Progenitor cell of endocrine pancreas (in vitro differentiated cells): ENCODE data around the gene ZNF284. TPM values are rescaled to one million over a fixed set of nuclear protein-coding genes. Genes with fewer than 3 reads are reported as not detected.

Experiments
- DNase-seq: peaks from one replicate; pipeline ENCODE4 v3.0.0; 2021; ENCODE audit warnings: low spot score; ENCODE audit not compliant: unreplicated experiment
- H3K27ac Mint-ChIP-seq: 2 replicates; pipeline ENCODE4 v1.8.0; 2021; ENCODE audit warnings: mild to moderate bottlenecking, moderate library complexity, mixed read lengths
- H3K27me3 Mint-ChIP-seq: 2 replicates; pipeline ENCODE4 v1.8.0; 2021; ENCODE audit warnings: mixed read lengths
- H3K36me3 Mint-ChIP-seq: 2 replicates; pipeline ENCODE4 v1.8.0; 2022; ENCODE audit warnings: mixed read lengths; ENCODE audit not compliant: insufficient read depth
- H3K4me1 Mint-ChIP-seq: 2 replicates; pipeline ENCODE4 v1.8.0; 2021; ENCODE audit warnings: low read depth, mixed read lengths
- H3K4me3 Mint-ChIP-seq: 2 replicates; pipeline ENCODE4 v1.8.0; 2021; ENCODE audit warnings: low read depth, mild to moderate bottlenecking, moderate library complexity, mixed read lengths
- H3K9me3 Mint-ChIP-seq: 2 replicates; pipeline ENCODE4 v1.8.0; 2021; ENCODE audit warnings: low read depth, mixed read lengths
- long read RNA-seq: library from polyadenylated mRNA; unstranded; transcript quantifications from one replicate; pipeline ENCODE4 v2.0.0, GENCODE V29; 2020
- total RNA-seq: library from RNA; stranded (reverse); gene quantifications from 2 replicates; pipeline ENCODE4 v1.2.1, GENCODE V29; 2021
- TF ChIP-seq, protein P1 (sequence below): fragments of 200-600 bp; sonication (generic); IDR thresholded peaks from one replicate; pipeline ENCODE4 v1.5.0; 2021; ENCODE audit warnings: antibody characterized with exemption, mild to moderate bottlenecking; ENCODE audit not compliant: unreplicated experiment

ZNF284 gene
- 5.7 and 5.9 TPM in 2 replicates for total RNA-seq
- long read RNA-seq, full-length matches to known transcripts, result 9 of 9 reads
- long read RNA-seq, partial matches to known transcripts, result 0 of 9 reads
- long read RNA-seq, other reads (novel, unspliced or antisense), result 0 of 9 reads

DNA sequence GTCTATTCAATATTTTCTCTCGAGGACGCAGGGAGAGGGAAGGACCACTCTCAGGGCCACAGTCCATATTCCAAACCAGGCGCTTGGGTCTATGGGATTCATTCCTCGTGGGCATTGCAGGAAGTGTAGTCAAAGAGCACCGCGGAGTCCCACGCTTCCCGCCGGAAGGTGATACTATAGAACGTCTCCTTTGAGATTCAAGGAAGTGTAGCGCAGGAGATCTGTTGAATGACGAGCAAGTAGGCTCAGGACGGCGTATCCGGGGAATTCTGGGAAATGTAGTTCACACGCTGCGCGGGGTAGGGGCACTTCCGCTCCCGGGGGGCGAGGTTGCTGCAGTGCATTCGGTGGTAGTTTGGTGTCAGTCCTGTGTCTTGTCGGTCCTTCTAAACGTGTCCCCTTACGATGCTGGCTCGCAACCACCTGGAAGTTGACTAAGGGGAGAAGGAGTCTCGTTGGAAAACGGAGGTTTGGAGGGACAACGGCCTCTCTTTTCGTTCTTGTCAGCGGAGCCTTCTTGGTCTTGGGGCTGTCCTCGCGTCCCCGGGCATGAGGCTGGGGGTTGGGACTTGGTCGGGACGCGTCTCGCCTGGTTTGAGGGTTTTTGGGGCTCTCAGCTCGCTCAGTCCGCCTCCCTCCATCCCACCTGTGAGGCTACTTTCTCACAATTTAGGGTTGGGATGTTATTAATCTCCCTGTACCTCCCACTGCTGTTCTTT lies at the start of gene ZNF284:
ZNF284 (plus strand) TSS at position 336 of the 719 bp plus-strand sequence. CDS start 4,231 bp downstream, outside the sequence.
- TF ChIP-seq, protein P1, sequence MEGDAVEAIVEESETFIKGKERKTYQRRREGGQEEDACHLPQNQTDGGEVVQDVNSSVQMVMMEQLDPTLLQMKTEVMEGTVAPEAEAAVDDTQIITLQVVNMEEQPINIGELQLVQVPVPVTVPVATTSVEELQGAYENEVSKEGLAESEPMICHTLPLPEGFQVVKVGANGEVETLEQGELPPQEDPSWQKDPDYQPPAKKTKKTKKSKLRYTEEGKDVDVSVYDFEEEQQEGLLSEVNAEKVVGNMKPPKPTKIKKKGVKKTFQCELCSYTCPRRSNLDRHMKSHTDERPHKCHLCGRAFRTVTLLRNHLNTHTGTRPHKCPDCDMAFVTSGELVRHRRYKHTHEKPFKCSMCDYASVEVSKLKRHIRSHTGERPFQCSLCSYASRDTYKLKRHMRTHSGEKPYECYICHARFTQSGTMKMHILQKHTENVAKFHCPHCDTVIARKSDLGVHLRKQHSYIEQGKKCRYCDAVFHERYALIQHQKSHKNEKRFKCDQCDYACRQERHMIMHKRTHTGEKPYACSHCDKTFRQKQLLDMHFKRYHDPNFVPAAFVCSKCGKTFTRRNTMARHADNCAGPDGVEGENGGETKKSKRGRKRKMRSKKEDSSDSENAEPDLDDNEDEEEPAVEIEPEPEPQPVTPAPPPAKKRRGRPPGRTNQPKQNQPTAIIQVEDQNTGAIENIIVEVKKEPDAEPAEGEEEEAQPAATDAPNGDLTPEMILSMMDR, result no peak
- Mint-ChIP-seq H3K27me3 (no peaks in the 10 kb centered on the region), H3K9me3 (peaks cover 30% of the 10 kb centered on the region), H3K36me3 (peaks cover 29% of the 10 kb centered on the region), H3K4me3 (peak within 1 kb of the TSS; percentile 93), H3K4me1 (peaks cover 16% of the 10 kb centered on the region), H3K27ac (peak within 1 kb of the TSS; percentile 93)
- peak; percentile 58 for DNase-seq

- H3K4me1 Mint-ChIP-seq, result peaks cover 15% of the 10 kb centered on the region
These were observed 47.1 kb upstream of the ZNF284 start for GRCh38 chr19:44024900-44025216.

GRCh38 chr19:44025217-44025936 lies 46.6 kb upstream of the ZNF284 start, which contains the start of gene ZNF222:
ZNF222 (plus strand) TSS chr19:44025379; CDS start chr19:44025437, 58 bp downstream.
- peaks cover 19% of the 10 kb centered on the region for H3K9me3 Mint-ChIP-seq
- TF ChIP-seq, protein P1, result no peak
- H3K27me3 Mint-ChIP-seq, result peaks cover 18% of the 10 kb centered on the region
- peaks cover 41% of the 10 kb centered on the region for H3K36me3 Mint-ChIP-seq
- peak within 1 kb of the TSS; percentile 98 for H3K27ac Mint-ChIP-seq
- H3K4me1 Mint-ChIP-seq, result peaks cover 15% of the 10 kb centered on the region
- H3K4me3 Mint-ChIP-seq, result peak within 1 kb of the TSS; percentile 98
- peak; percentile 43 for DNase-seq

More at GRCh38 chr19:44024900-44025216, 47.1 kb upstream of the ZNF284 start:
- Mint-ChIP-seq H3K9me3 (peaks cover 14% of the 10 kb centered on the region), H3K36me3 (peaks cover 36% of the 10 kb centered on the region), H3K27ac (peak overlapping the region; percentile 98), H3K4me3 (peak overlapping the region; percentile 98), H3K27me3 (peaks cover 24% of the 10 kb centered on the region)
- TF ChIP-seq, protein P1, result no peak
- no peak for DNase-seq

- TF ChIP-seq, protein P1, result no peak
- DNase-seq, result no peak
- Mint-ChIP-seq H3K4me3 (peak overlapping the region; percentile 98), H3K27ac (no peak overlapping the region), H3K36me3 (peaks cover 53% of the 10 kb centered on the region), H3K9me3 (peaks cover 25% of the 10 kb centered on the region), H3K27me3 (peaks cover 10% of the 10 kb centered on the region), H3K4me1 (peaks cover 15% of the 10 kb centered on the region)
These were observed 45.3 kb upstream of the ZNF284 start for GRCh38 chr19:44026622-44027021.

DNA sequence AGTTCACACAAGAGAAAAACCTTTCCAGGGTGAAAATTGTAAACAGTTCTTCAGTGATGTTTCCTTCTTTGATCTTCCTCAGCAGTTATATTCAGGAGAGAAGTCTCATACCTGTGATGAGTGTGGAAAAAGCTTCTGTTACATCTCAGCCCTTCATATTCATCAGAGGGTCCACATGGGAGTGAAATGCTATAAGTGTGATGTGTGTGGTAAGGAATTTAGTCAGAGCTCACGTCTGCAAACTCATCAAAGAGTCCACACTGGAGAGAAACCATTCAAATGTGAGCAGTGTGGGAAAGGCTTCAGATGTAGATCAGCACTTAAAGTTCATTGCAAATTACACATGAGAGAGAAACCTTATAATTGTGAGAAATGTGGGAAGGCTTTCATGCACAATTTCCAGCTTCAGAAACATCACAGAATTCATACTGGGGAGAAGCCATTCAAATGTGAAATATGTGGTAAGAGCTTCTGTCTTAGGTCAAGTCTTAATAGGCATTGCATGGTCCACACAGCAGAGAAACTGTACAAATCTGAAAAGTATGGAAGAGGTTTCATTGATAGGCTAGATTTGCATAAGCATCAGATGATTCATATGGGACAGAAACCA lies 39.9 kb upstream of the ZNF284 start:
- no peak for DNase-seq
- Mint-ChIP-seq H3K9me3 (peaks cover 72% of the 10 kb centered on the region), H3K4me3 (no peak overlapping the region), H3K36me3 (peaks cover 67% of the 10 kb centered on the region), H3K4me1 (no peaks in the 10 kb centered on the region), H3K27me3 (no peaks in the 10 kb centered on the region), H3K27ac (peak overlapping the region; percentile 23)
- TF ChIP-seq, protein P1, result no peak
